BE2C (cell line): ENCODE data around the gene CNNM1.

Experiments
- DNase-seq: peaks from one replicate; pipeline ENCODE4 v3.0.0-alpha.2; 2020
- H3K27me3 ChIP-seq: fragments of 250-450 bp; sonication (Bioruptor Pico); 2 replicates; pipeline ENCODE4 v1.5.1; 2020; ENCODE audit warnings: mild to moderate bottlenecking
- H3K36me3 ChIP-seq: fragments of 250-450 bp; sonication (Bioruptor Pico); 2 replicates; pipeline ENCODE4 v1.5.1; 2020; ENCODE audit warnings: mild to moderate bottlenecking
- H3K4me1 ChIP-seq: fragments of 250-450 bp; sonication (Bioruptor Pico); 2 replicates; pipeline ENCODE4 v1.5.1; 2020
- H3K4me3 ChIP-seq: 2 replicates; pipeline ENCODE4 v1.5.1; 2011; ENCODE audit warnings: low read depth, low read length
- H3K9me3 ChIP-seq: fragments of 250-450 bp; sonication (Bioruptor Pico); 2 replicates; pipeline ENCODE4 v1.5.1; 2020
- TF ChIP-seq, protein P1 (sequence below): IDR thresholded peaks from 2 replicates; pipeline ENCODE4 v1.5.1; 2012; ENCODE audit warnings: mild to moderate bottlenecking, low read depth, low read length

CNNM1 gene

DNA sequence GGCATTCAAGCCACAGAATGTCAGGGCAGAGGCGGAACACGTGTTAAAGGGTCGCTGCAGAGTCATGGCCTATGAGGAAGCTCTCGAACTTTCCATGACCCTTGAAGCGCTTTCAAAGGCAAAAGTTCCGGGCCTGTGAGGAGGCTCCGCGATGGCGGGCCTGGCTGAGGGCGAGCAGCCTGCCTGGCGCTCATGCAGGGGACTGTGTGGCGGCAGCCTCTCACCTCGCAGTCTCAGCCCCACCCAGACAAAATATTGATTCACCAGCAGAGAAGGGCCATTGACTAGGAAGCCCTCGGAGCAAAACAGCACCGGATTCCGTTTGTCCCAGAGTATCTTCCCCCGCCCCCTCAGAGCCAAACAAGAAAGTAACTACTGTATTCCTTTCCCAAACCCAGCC is 12.8 kb upstream of the CNNM1 start:
- no peaks in the 10 kb centered on the region for H3K9me3 ChIP-seq
- DNase-seq: no peak
- TF ChIP-seq, protein P1, sequence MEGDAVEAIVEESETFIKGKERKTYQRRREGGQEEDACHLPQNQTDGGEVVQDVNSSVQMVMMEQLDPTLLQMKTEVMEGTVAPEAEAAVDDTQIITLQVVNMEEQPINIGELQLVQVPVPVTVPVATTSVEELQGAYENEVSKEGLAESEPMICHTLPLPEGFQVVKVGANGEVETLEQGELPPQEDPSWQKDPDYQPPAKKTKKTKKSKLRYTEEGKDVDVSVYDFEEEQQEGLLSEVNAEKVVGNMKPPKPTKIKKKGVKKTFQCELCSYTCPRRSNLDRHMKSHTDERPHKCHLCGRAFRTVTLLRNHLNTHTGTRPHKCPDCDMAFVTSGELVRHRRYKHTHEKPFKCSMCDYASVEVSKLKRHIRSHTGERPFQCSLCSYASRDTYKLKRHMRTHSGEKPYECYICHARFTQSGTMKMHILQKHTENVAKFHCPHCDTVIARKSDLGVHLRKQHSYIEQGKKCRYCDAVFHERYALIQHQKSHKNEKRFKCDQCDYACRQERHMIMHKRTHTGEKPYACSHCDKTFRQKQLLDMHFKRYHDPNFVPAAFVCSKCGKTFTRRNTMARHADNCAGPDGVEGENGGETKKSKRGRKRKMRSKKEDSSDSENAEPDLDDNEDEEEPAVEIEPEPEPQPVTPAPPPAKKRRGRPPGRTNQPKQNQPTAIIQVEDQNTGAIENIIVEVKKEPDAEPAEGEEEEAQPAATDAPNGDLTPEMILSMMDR: no peak
- H3K4me3 ChIP-seq: no peak overlapping the region
- no peaks in the 10 kb centered on the region for H3K4me1 ChIP-seq
- no peaks in the 10 kb centered on the region for H3K36me3 ChIP-seq
- H3K27me3 ChIP-seq: no peaks in the 10 kb centered on the region

DNA sequence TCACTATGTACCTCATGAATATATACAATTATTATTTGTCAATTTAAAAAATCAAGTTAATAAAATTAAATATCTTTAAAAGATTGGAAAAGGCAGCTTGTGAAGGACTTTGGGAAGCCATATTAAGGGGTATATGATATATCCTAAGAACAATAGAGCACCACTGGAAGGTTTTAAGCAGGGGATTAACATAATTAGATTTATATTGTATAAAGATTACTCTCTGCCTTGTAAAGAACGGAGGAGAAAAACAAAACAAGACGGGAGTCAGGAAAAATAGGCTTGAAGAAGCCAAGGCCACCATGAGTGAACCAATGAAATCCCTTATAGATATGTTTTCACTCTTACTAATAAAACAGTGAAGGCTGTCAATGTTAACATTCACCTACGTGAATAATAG is 11.1 kb upstream of the CNNM1 start:
- Histone ChIP-seq H3K4me3 (no peak overlapping the region), H3K36me3 (no peaks in the 10 kb centered on the region), H3K9me3 (no peaks in the 10 kb centered on the region), H3K4me1 (no peaks in the 10 kb centered on the region), H3K27me3 (no peaks in the 10 kb centered on the region)
- TF ChIP-seq, protein P1: no peak
- DNase-seq: no peak

DNA sequence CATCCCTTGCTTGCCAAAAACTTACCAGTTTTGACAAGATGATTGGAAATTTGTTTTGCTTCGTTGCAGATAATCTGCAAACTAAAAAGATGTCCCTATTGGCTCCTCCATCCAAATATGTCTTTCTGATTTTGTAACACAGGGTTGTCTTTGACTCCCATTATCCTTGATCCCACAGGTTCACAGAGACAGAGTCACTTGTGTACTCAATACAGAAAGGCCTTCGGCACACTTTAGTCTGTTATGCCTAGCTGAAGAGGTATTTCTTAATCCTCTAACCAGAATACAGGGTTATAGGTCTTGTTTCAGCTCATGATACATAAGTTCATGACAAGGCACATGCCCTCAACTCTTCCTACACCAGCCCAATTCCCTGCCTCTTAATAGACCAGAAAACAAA is 10.7 kb upstream of the CNNM1 start:
- no peaks in the 10 kb centered on the region for H3K4me1 ChIP-seq
- DNase-seq: no peak
- TF ChIP-seq, protein P1: no peak
- H3K27me3 ChIP-seq: no peaks in the 10 kb centered on the region
- no peaks in the 10 kb centered on the region for H3K36me3 ChIP-seq
- no peak overlapping the region for H3K4me3 ChIP-seq
- H3K9me3 ChIP-seq: no peaks in the 10 kb centered on the region

DNA sequence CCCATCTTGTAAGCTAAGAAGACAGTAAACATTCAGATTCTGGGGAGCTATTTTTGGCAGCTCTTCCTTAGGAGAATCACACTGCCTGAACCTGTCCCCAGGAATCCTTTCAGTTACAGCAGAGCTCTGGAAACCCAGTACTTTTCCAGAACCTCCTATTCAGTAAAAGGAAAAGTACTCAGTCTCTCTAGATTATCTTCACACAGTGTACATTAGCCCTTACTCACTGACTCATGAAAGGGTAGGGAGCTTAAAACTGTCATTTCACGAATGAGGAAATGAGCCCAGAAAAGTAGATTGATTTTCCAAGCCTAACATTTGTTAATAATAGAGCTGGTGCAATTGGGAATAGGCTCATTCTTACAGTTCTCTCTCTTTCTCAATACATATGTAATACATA is 3.9 kb upstream of the CNNM1 start:
- DNase-seq: no peak
- Histone ChIP-seq H3K4me1 (no peaks in the 10 kb centered on the region), H3K36me3 (no peaks in the 10 kb centered on the region), H3K4me3 (no peak overlapping the region), H3K27me3 (peaks cover 18% of the 10 kb centered on the region), H3K9me3 (no peaks in the 10 kb centered on the region)
- TF ChIP-seq, protein P1: no peak

DNA sequence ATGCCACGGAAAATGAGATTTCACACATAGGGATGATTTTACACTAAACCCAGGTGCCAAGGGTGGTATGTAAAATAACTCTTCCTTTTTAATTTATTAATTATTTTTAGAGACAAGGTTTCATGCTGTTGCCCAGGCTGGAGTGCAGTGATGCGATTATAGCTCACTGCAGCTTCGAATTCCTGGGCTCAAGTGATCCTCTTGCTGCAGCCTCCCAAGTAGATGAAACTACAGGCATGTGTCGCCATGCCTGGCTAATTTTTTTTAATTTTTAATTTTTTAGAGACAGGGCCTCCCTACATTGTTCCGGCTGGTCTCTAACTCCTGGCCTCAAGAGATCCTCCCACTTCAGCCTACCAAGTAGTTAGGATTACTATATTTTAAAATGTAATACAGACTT is 2.3 kb upstream of the CNNM1 start:
- TF ChIP-seq, protein P1: no peak
- H3K27me3 ChIP-seq: peaks cover 31% of the 10 kb centered on the region
- no peaks in the 10 kb centered on the region for H3K9me3 ChIP-seq
- no peak overlapping the region for H3K4me3 ChIP-seq
- H3K4me1 ChIP-seq: no peaks in the 10 kb centered on the region
- no peak for DNase-seq
- no peaks in the 10 kb centered on the region for H3K36me3 ChIP-seq

DNA sequence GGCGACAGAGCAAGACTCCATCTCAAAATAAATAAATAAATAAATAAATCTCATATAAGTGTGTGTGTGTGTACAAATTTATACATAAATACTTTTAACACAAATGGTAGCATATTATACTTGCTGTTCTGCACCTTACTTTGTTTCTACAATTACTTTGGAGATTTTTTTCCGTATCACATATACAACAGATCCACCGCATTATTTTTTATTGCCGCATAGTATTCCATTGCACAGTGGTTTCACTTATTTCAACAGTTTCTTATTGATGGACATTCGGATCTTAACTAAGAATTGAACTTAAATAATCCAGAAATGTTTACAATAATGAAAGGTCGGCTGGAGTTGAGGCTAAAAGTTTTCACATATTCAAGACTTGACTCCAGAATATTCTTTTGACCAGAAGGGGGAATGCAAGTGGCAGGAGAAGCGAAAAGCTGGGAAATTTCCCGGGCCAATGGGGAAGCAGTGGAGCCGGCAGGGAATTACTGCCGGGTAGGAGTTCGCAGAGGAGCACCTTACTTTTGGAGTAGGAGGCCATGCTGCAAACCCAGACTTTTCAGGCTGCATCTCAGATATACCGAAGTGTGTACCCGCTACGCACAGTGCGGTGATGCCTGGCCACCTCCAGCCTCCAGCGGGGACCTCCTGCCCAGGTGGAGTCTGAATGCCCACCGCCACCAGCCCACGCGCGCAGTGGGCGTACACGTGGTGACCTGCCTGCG is 415 bp upstream of the CNNM1 start:
- no peaks in the 10 kb centered on the region for H3K4me1 ChIP-seq
- TF ChIP-seq, protein P1: no peak
- peaks cover 31% of the 10 kb centered on the region for H3K27me3 ChIP-seq
- H3K9me3 ChIP-seq: no peaks in the 10 kb centered on the region
- H3K36me3 ChIP-seq: no peaks in the 10 kb centered on the region
- H3K4me3 ChIP-seq: peak overlapping the region; percentile 37
- no peak for DNase-seq
